ENCODE results near the gene MLNR.

GRCh38 chr13:49241296-49241695 is 21.2 kb downstream of the MLNR start:
- TF ChIP-seq, protein P1, sequence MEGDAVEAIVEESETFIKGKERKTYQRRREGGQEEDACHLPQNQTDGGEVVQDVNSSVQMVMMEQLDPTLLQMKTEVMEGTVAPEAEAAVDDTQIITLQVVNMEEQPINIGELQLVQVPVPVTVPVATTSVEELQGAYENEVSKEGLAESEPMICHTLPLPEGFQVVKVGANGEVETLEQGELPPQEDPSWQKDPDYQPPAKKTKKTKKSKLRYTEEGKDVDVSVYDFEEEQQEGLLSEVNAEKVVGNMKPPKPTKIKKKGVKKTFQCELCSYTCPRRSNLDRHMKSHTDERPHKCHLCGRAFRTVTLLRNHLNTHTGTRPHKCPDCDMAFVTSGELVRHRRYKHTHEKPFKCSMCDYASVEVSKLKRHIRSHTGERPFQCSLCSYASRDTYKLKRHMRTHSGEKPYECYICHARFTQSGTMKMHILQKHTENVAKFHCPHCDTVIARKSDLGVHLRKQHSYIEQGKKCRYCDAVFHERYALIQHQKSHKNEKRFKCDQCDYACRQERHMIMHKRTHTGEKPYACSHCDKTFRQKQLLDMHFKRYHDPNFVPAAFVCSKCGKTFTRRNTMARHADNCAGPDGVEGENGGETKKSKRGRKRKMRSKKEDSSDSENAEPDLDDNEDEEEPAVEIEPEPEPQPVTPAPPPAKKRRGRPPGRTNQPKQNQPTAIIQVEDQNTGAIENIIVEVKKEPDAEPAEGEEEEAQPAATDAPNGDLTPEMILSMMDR (IDR thresholded peaks at IDR 0.05; ENCODE audit: insufficient read depth, low read length, poor library complexity, severe bottlenecking), result no peak
- TF ChIP-seq EZH2phosphoT487 (conservative IDR thresholded peaks at IDR 0.05; ENCODE audit: low read length), result no peak

Measured in SU-DHL-6 (cell line).